ENCODE data around the gene CYTH2. TPM values are rescaled to one million over a fixed set of nuclear protein-coding genes. Genes with fewer than 3 reads are reported as not detected.

Gene CYTH2
- total RNA-seq, 1 donor from 2014 or later, result 83.5 TPM

- Histone ChIP-seq H3K27me3 (peaks cover 11% of the 10 kb centered on the region), H3K4me1 (peaks cover 0 to 7% of the 10 kb centered on the region in 2 donors), H3K9me3 (no peaks in the 10 kb centered on the region), H3K4me3 (no peak overlapping the region), H3K27ac (no peak overlapping the region), H3K36me3 (no peaks in the 10 kb centered on the region)
- intact Hi-C loops (cut with DNase I), result no loop called here
- DNase-seq (ENCODE audit: low spot score in 2 of 2), result no peak
- TF ChIP-seq CTCF (IDR thresholded peaks at IDR 0.05), result no peak
Observed at GRCh38 chr19:48495396-48495795, 26.2 kb downstream of the CYTH2 start.

GRCh38 chr19:48496959-48497727 lies 28.0 kb downstream of the CYTH2 start:
- Histone ChIP-seq H3K27ac (no peak overlapping the region), H3K27me3 (peaks cover 11% of the 10 kb centered on the region), H3K4me1 (no peaks in the 10 kb centered on the region), H3K36me3 (no peaks in the 10 kb centered on the region), H3K9me3 (no peaks in the 10 kb centered on the region), H3K4me3 (no peak overlapping the region)
- intact Hi-C loops (cut with DNase I), result no loop called here
- no peak for TF ChIP-seq CTCF (IDR thresholded peaks at IDR 0.05)
- DNase-seq (ENCODE audit: low spot score in 2 of 2), result no peak

GRCh38 chr19:48497728-48498594 lies 28.8 kb downstream of the CYTH2 start:
- no peak for TF ChIP-seq CTCF (IDR thresholded peaks at IDR 0.05)
- Histone ChIP-seq H3K27ac (no peak overlapping the region), H3K4me3 (no peak overlapping the region), H3K9me3 (no peaks in the 10 kb centered on the region), H3K36me3 (no peaks in the 10 kb centered on the region), H3K27me3 (peaks cover 11% of the 10 kb centered on the region), H3K4me1 (no peaks in the 10 kb centered on the region)
- DNase-seq (ENCODE audit: low spot score in 2 of 2), result no peak
- intact Hi-C loops (cut with DNase I), result no loop called here

GRCh38 chr19:48498595-48499311 lies 29.6 kb downstream of the CYTH2 start:
- H3K4me1 ChIP-seq, result no peaks in the 10 kb centered on the region

More at GRCh38 chr19:48498595-48499311, 29.6 kb downstream of the CYTH2 start:
- peaks cover 11% of the 10 kb centered on the region for H3K27me3 ChIP-seq
- no peaks in the 10 kb centered on the region for H3K9me3 ChIP-seq
- no peak overlapping the region for H3K27ac ChIP-seq
- intact Hi-C loops (cut with DNase I), result no loop called here
- no peak for TF ChIP-seq CTCF (IDR thresholded peaks at IDR 0.05)
- no peak overlapping the region for H3K4me3 ChIP-seq
- H3K36me3 ChIP-seq, result no peaks in the 10 kb centered on the region
- no peak for DNase-seq (ENCODE audit: low spot score in 2 of 2)

All from ascending aorta (tissue), 2 donors.